NCI-H510A treated with DMSO at 0.1 percent for 48 hours (cell line): ENCODE measurements around the gene IFNA8.
A peak's percentile ranks its signal among the peaks of the same experiment; 100 is the strongest.
"Not testable (repeated sequence)": the region's sequence is repeated elsewhere in the genome, so short reads cannot be mapped to it uniquely, and the experiment has no call there.

Experiments
- DNase-seq: peaks from one replicate; lab custom pipeline; 2025; lab: John Stamatoyannopoulos, UW

IFNA8 gene

DNA sequence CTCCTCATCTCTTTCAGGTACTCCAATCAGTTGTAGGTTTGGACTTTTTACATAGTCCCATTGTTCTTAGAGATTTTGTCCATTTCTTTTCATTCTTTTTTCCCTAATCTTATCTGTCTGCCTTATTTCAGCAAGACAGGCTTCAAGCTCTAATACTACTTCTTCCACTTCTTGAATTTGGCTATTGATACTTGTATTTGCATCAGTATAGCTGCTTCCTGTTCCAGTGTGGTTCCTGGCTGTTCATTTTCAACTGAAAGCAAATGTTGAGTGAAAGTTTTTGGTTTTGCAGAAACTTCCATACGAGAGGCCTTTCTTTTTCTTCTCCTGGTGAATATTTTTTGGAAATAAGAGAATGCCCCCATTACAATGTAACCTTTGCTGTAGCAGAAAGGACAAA is 19.3 kb downstream of the IFNA8 start:
- DNase-seq: no peak

DNA sequence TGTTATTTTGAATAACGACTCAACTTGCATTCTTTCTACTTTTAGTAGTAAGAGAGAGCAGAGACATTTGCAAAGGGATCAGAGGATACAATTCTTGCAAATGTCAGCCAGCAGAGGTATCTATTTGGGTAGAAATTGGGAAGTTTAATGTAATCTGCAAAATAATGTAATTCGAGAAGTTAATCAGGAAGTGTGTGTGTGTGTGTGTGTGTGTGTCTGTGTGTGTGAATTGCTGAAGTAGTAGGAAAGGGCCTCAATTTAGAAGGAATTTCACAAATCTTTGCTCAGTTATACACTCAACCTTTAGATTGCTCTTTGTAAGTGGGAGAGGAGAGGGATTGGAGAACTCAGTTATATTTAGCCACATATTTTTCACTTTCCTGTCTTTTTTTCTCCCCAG is 20.3 kb downstream of the IFNA8 start:
- no peak for DNase-seq

DNA sequence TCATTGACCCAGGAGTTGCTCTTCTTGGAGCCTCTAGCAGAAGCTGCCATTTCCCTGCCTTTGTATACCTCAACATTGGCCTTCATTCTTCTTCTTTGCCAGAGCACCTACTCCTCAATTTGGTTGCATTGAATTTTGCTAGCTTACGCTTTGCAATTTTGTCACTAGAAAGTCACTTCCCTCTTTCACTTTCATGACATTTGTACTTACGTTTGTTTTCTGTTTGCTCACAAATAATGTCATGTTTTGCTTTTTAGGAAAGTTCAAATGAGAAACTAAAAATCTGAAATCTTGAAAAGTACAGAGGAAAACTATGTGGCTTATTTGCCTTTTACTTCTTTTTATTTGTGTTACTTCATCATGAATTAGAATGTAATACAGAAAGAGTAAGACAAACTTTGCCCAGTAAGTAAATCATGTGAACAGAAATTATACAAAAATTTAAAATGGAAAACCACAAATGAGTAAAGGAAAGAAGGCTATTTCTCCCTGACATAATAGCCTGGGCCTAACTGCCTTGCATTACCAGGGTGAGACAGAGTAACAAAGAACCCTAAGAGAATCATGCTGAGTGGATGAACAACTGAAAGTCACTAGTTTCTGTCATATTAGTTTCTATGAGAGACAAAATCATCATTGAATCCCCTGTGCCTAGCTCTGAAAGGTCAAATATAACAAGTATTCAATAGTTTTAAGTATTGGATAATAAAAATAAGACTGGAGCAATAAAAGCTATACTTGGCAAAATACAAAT is 23.9 kb downstream of the IFNA8 start:
- DNase-seq: no peak

DNA sequence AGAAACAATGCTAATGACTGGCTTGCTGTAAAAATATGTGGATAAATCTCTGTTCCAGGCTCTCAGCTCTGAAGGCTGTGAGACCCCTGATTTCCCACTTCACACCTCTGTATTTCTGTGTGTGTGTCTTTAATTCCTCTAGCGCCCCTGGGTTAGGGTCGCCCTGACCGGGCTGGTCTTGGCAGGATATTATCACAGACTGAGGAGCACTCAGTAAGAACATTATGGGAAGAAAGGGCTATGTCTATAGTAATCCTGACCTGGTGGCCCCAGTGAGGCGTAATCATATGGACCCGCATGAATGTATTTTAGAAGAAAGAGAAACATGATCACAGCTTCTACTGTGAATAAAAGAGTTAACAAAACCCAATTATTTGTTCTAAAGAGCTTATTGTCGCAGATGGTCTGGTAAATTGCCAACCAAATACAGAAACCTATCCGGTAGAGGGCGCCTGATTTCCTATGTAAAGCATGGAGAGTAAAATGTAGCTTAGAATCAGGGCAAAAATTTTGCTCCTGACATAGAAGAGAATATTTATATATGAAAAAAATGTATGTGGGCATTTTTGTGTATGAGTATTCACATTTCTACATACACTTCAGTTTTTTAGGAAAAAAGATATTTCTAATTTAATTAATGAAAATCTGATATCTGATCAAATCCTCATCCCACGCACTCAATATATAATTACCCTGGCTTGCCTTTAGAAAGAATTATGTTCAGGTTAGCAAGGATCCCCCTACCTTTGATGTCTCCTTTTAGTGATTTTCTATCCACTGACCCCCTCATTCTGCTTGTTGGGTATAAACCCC is 25.5 kb downstream of the IFNA8 start:
- DNase-seq: peak; percentile 2

DNA sequence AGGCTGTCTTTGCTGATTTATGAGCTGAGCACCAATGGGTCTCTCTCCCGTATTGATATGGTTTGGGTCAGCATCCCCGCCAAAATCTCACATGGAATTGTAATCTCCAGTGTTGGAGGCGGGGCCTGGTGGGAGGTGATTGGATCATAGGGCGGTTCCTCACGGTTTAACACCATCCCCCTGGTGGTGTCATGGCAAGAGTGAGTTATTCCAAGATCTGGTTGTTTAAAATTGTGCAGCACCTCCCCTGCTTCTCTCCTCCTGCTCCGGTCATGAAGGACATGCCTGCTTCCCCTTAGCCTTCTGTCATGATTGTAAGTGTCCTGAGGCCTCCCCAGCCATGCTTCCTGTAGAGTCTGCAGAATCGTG is 26.1 kb downstream of the IFNA8 start:
- not testable (repeated sequence) for DNase-seq

DNA sequence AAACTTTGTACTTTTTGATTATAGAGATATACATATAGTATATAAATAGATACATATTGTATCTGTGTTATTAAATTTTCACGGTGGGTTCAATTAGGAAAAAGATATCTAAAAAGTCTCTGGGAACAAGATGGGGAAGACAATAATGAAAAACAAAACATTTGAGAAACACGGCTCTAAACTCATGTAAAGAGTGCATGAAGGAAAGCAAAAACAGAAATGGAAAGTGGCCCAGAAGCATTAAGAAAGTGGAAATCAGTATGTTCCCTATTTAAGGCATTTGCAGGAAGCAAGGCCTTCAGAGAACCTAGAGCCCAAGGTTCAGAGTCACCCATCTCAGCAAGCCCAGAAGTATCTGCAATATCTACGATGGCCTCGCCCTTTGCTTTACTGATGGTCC is 31.2 kb downstream of the IFNA8 start, which contains the start of gene IFNA1:
IFNA1 (plus strand) TSS at position 301 of the 400 bp plus-strand sequence; CDS start at position 370, 69 bp downstream.
- DNase-seq: no peak

DNA sequence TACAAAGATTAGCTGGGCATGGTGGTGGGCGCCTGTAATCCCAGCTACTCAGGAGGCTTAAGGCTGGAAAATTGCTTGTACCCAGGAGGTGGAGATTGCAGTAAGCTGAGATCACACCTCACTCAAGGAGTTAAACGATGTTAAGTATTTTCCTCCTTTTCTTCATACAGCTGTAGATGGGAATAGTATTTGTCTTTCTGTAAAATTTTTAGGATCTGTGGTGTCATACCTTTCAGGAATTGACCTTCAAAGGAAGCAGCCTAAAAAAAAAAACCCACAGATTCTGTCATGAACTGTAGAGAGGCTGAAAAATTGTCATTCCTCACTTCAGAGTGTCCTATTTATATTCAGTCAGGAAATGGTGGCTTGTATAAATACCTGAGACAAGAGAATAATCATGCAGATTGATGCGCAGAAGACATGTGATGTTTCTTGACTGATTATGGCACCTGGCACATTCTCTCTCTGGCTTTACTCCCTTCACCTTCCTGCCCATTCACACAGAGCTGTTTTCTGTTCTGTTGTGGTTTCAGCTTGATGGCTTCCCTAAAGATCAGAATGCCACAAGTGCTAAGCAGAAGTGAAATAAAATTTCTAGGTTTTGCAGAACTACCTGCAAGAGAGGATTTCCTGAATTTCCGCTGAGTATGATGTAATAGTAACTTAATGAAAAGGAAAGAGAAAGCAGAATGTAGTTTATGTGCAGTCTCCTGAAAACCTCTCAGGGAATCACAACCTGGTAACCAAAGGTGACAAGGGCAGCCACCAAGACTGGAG is 35.1 kb downstream of the IFNA8 start:
- no peak for DNase-seq

DNA sequence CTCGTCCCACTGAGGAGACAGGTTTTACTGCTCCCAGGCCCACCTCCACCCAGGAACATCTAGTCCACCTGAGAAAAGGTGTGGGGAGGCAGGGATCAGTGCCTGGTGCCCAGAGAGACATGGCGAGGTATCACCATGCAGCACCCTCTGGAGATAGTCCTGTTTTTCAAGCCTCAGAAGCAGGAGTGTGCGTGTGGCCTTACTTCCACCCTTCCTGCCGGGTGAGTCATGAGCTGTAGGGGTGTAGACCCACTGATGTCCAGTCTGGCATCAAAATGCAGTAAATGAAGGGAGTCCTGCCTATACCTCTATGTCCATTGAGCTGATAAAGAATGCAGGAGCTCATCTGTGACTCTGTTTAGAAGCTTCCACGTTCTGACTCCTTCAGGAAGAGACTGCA is 40.4 kb downstream of the IFNA8 start:
- not testable (repeated sequence) for DNase-seq

DNA sequence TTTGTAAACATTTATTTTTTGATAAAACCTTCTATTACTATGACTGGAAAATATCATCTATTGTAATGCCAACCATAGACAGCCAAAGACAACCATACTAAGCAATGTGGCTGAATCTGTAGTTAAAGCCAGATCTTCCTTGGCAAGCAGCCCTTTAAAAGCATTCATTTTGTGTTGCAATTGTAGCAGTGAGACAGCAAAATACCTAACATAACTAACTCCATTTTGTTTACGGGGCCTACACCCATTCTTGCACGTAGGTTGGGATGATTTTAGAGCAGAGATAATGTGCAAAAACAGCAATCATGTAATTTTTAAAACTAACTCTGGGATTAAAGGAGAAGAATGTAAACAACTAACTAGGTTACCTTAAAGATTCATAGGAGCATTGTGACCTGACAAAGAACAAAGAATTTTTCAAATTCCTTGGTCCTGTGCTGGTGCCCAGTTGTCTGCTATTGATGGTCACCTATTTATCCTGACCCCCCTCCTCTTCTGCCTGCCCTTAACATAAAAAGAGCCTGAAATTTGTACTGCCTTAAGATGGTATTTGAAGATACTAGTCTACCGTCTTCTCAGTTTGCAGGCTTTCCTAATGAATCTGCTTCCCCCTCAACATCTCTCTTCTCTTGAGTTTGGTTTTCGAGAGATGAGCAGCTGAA is 41.9 kb downstream of the IFNA8 start:
- DNase-seq: no peak

DNA sequence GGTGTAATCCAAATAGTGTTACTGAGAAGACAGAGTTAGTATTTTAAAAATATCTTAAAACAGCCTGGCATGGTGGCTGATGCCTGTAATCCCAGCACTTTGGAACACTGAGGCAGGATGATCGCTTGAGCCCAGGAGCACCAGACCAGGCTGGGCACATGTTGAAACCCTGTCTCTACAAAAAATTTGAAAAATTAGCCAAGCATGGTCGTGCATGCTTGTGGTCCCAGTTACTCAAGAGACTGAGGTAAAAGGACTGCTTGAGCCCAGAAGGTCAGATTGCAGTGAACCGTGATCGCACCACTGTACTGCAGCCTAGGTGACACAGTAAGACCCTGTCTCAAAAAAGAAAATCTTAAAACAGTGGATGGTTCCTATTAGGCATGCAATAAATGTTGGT is 43.8 kb downstream of the IFNA8 start:
- DNase-seq: no peak

DNA sequence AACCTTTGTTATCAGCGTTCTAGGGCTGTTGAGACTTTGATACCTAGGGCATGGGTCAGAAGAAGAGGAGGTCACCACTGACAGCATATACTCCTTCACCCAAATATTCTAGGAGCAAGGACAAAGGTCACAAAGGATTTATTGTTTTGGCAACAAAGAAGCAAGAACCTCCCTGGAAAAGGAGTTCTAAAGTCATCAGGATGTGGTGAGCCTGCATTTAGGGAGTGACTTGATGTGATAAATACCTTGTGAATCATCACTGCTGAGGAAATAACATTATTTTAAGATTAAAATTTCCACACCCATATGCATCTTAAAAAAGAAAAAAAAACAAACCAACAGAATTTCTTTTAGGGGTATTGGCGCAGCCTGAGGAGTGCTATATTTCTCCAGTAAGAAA is 45.2 kb downstream of the IFNA8 start:
- no peak for DNase-seq

DNA sequence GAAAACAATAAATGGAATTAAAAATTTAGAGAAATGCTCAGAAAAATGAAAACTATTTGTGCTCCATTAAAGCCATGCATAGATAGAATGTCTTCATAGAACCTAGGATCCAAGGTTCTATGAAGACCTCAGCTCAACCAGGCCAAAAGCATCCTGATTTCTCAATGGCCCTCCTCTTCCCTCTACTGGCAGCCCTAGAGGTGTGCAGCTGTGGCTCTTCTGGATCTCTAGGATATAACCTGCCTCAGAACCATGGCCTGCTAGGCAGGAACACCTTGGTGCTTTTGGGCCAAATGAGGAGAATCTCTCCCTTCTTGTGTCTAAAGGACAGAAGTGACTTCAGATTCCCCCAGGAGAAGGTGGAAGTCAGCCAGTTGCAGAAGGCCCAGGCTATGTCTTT is 46.4 kb downstream of the IFNA8 start:
- DNase-seq: no peak
